Measurements from ENCODE around the gene FASN.

FASN gene

DNA sequence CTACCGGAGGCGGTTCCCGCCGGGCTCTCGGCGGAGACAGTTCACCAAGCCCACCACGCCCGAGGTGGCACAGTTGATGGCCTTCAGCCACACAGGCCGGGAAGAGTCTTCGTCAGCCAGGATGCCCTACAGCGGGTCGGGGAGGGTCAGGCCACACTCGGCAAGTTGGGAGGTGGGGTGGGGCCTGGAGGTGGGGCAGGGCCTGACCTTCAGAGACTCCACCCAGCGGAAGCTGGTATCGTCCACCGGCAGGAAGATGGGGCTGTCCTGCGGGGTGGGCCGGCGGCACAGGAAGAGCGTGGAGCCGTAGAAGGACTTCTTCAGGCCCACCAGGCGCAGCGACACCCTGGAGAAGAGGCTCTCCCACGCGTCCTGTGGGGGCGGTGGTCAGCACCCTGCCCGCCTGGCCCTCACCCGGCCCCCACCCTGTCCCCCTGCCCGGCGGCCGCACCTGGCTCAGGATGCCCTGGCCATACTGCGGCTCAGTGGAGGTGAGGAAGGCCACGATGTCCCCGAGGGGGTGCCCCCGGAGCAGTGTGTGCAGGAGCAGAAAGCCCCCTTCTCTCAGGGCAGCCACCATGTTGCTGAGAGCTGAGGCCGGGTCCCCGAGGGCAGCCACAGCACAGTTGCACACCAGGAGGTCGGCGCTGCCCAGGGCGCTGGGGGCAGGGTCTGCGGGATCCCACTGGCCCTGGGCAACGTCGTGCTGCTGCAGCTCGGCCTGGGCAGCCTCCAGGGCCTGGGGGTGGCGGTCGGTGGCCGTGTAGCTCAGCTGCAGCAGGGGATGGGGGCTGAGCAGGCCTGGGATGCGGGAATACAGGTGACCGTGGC lies 12.8 kb downstream of the FASN start:
- H3K36me3 ChIP-seq (ENCODE audit: control insufficient read depth, insufficient read depth, low read length): no peaks in the 10 kb centered on the region
- no peak overlapping the region for H3K4me3 ChIP-seq (ENCODE audit: low read depth, low read length)
- no peaks in the 10 kb centered on the region for H3K79me2 ChIP-seq
- TF ChIP-seq, protein P1, sequence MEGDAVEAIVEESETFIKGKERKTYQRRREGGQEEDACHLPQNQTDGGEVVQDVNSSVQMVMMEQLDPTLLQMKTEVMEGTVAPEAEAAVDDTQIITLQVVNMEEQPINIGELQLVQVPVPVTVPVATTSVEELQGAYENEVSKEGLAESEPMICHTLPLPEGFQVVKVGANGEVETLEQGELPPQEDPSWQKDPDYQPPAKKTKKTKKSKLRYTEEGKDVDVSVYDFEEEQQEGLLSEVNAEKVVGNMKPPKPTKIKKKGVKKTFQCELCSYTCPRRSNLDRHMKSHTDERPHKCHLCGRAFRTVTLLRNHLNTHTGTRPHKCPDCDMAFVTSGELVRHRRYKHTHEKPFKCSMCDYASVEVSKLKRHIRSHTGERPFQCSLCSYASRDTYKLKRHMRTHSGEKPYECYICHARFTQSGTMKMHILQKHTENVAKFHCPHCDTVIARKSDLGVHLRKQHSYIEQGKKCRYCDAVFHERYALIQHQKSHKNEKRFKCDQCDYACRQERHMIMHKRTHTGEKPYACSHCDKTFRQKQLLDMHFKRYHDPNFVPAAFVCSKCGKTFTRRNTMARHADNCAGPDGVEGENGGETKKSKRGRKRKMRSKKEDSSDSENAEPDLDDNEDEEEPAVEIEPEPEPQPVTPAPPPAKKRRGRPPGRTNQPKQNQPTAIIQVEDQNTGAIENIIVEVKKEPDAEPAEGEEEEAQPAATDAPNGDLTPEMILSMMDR (IDR thresholded peaks at IDR 0.05): no peak
- H3K9ac ChIP-seq: no peak overlapping the region
- no peaks in the 10 kb centered on the region for H3K27me3 ChIP-seq (ENCODE audit: control insufficient read depth, insufficient read depth, low read length)
- no peaks in the 10 kb centered on the region for H3K9me3 ChIP-seq (ENCODE audit: control insufficient read depth, low read length)
- no peak overlapping the region for H2AFZ ChIP-seq
- H3K4me1 ChIP-seq: no peaks in the 10 kb centered on the region
- no peak overlapping the region for H3K27ac ChIP-seq
- H3K4me2 ChIP-seq (ENCODE audit: low read length): no peak overlapping the region

DNA sequence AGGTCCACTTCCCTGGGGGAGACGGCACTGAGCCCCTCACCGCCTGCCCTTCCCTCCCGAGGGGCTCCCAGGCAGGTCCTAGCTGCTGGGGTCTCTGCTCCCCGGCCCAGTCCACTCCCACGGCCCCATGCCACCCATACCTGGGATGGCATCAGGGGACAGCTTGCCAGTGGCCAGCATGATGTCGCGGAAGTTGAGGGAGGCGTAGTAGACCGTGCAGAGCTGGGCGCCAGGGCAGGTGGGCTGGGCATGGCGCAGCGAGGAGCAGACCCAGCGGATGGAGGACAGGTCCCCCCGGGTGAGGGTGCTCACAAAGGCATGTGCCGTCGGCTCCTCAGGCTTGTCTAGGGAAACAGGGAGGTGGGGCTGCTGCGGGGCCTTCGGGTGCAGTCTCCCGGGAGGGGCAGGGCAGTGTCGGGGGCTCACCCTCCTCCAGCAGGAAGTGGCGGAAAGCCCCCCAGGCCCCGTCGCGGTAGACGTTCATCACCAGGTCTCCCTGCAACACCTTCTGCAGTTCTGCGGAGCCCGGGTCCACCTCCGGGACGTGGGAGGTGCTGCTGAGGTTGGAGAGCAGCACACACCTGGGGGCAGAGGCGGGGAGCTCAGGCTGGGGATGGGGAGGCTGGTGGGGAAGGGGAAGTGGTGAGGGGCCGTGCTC lies 13.5 kb downstream of the FASN start:
- H3K4me2 ChIP-seq (ENCODE audit: low read length): no peak overlapping the region
- TF ChIP-seq, protein P1 (IDR thresholded peaks at IDR 0.05): no peak
- no peaks in the 10 kb centered on the region for H3K36me3 ChIP-seq (ENCODE audit: control insufficient read depth, insufficient read depth, low read length)

DNA sequence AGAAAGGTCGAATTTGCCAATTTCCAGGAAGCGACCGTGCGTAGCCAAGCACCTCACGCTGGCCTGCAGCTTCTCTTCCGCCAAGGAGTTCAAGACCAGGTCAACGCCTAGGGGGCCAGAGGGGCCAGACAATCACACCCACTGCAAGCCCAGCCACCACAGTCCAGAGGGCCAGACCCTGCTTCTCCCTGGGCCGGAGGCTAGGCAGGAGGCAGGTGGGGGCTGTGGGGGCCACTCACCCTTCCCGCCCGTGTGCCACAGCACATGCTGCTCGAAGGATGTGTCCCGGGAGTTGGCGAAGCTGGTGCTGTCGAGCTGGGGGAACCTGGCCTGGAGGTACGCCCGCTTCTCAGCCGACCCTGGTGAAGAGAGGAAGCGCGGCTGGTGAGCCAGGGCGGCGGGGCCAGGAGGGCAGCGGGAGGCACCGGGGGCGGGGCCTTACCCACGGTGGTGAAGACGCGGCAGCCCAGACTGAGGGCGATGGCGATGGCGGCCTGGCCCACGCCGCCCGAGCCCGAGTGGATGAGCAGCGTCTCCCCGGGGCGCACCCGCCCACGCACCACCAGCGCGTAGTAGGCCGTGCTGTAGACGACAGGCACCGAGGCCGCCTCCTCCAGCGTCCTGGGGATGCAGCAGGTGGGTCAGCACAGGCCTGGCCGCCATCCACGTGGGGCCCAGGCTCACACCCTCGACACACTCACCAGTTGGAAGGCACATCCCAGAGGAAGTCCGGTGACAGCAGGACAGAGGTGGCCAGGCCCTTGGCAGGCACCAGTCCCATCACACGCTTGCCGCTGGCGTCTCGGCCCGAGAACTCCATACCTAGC lies 14.3 kb downstream of the FASN start:
- Histone ChIP-seq H3K79me2 (no peaks in the 10 kb centered on the region), H3K36me3 (ENCODE audit: control insufficient read depth, insufficient read depth, low read length) (no peaks in the 10 kb centered on the region), H3K4me2 (ENCODE audit: low read length) (no peak overlapping the region), H3K4me3 (ENCODE audit: low read depth, low read length) (no peak overlapping the region), H3K27me3 (ENCODE audit: control insufficient read depth, insufficient read depth, low read length) (no peaks in the 10 kb centered on the region), H3K9ac (no peak overlapping the region), H3K27ac (no peak overlapping the region), H2AFZ (no peak overlapping the region), H3K4me1 (no peaks in the 10 kb centered on the region), H3K9me3 (ENCODE audit: control insufficient read depth, low read length) (no peaks in the 10 kb centered on the region)
- TF ChIP-seq, protein P1 (IDR thresholded peaks at IDR 0.05): no peak

More for the DNA sequence above, 13.5 kb downstream of the FASN start:
- no peak overlapping the region for H3K27ac ChIP-seq
- H2AFZ ChIP-seq: no peak overlapping the region
- H3K4me3 ChIP-seq (ENCODE audit: low read depth, low read length): no peak overlapping the region
- no peaks in the 10 kb centered on the region for H3K4me1 ChIP-seq
- H3K79me2 ChIP-seq: no peaks in the 10 kb centered on the region
- H3K9ac ChIP-seq: no peak overlapping the region
- H3K9me3 ChIP-seq (ENCODE audit: control insufficient read depth, low read length): no peaks in the 10 kb centered on the region
- H3K27me3 ChIP-seq (ENCODE audit: control insufficient read depth, insufficient read depth, low read length): no peaks in the 10 kb centered on the region

DNA sequence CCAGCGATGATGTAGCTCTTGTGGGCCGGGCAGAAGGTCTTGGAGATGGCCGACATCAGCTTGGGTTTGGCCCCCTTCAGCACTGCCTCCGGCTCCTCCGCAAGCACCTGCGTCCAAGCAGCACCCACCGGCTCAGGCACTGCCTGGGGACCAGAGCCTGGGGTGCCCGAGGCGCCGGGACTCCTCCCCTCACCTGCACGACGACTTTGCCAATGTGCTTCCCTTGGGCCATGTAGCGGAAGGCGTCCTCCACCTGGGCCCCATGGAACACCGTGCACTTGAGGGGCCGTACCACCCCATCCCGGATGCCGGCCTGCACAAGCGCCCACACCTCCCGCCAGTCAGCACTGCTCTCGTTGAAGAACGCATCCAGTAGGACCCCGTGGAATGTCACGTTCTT lies 15.0 kb downstream of the FASN start:
- no peaks in the 10 kb centered on the region for H3K36me3 ChIP-seq (ENCODE audit: control insufficient read depth, insufficient read depth, low read length)
- H3K4me1 ChIP-seq: no peaks in the 10 kb centered on the region
- no peak overlapping the region for H3K4me2 ChIP-seq (ENCODE audit: low read length)
- H3K27ac ChIP-seq: no peak overlapping the region
- no peaks in the 10 kb centered on the region for H3K27me3 ChIP-seq (ENCODE audit: control insufficient read depth, insufficient read depth, low read length)
- TF ChIP-seq, protein P1 (IDR thresholded peaks at IDR 0.05): no peak
- H3K9me3 ChIP-seq (ENCODE audit: control insufficient read depth, low read length): no peaks in the 10 kb centered on the region
- H2AFZ ChIP-seq: no peak overlapping the region
- H3K9ac ChIP-seq: no peak overlapping the region
- H3K79me2 ChIP-seq: no peaks in the 10 kb centered on the region
- H3K4me3 ChIP-seq (ENCODE audit: low read depth, low read length): no peak overlapping the region
